Peyer's patch (tissue), 4 donors: ENCODE data around the gene GALNT1. TPM values are rescaled to one million over a fixed set of nuclear protein-coding genes. Genes with fewer than 3 reads are reported as not detected.

Experiments
- DNase-seq, 3 donors: peaks; one replicate each; pipeline ENCODE4 v3.0.0-alpha.2; 2017 to 2019
- H3K27ac ChIP-seq, 4 donors: fragments of 200-600 bp; sonication (generic); one replicate each; pipeline ENCODE4 v1.5.1; 2016 to 2019
- H3K27me3 ChIP-seq, 2 donors: fragments of 200-600 bp; sonication (generic); one replicate each; pipeline ENCODE4 v1.5.1; 2019
- H3K36me3 ChIP-seq, 3 donors: fragments of 200-600 bp; sonication (generic); one replicate each; pipeline ENCODE4 v1.5.1; 2016 to 2019
- H3K4me1 ChIP-seq, 4 donors: fragments of 200-600 bp; sonication (generic); one replicate each; pipeline ENCODE4 v1.5.1; 2016 to 2019
- H3K4me3 ChIP-seq, 4 donors: fragments of 200-600 bp; sonication (generic); 1 replicate in 3 of 4; 2 replicates in 1 of 4; pipeline ENCODE4 v1.5.1; 2016 to 2019; ENCODE audit warnings: mild to moderate bottlenecking in 1 of 4
- H3K9me3 ChIP-seq, 4 donors: fragments of 200-600 bp; sonication (generic); one replicate each; pipeline ENCODE4 v1.5.1; 2016 to 2019; ENCODE audit warnings: mild to moderate bottlenecking in 1 of 4
- CTCF ChIP-seq, 6 experiments: fragments of 450-650 bp in 4 of 6; fragments of 200-600 bp in 2 of 6; sonication (generic) in 1 of 6; IDR thresholded peaks; one replicate each; pipeline ENCODE4 v1.5.1; 2017 to 2019; ENCODE audit warnings: antibody characterized with exemption in 6 of 6, mild to moderate bottlenecking in 3 of 6, moderate library complexity in 1 of 6
- POLR2A ChIP-seq, 2 donors: fragments of 450-650 bp; IDR thresholded peaks; one replicate each; pipeline ENCODE4 v1.5.1; 2017; ENCODE audit warnings: antibody characterized with exemption in 2 of 2, mild to moderate bottlenecking in 2 of 2, moderate library complexity in 2 of 2
- total RNA-seq, 4 donors: library from RNA; depleted of rRNA; stranded (reverse); fragments of >200 nt; gene quantifications; one replicate each; pipeline ENCODE4 v1.1.0, GENCODE V29; 2016

Gene GALNT1
- total RNA-seq, 4 donors from 2014 or later: 30.5 to 87.6 (median 70.7) TPM

DNA sequence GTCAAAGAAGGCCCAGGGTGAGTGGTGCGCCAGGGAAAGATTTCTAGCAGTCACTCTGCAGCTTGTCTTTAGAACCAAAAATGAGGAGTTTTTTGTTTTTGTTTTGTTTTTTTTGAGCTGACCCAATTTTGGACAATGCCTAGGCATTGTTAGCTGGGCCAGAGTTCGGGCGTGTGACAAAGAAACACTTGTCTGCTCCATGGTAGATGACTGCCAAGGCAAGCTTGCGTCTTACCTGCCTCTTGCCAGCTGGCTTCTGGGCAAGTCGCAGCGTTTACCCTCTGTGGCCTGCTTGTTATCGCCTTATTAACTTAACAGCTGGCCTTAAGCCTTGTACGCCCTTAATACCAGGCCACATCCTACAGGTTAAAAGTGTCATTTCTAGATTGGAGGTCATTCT, 114.3 kb downstream of the GALNT1 start:
- Histone ChIP-seq H3K27ac (no peak overlapping the region), H3K4me1 (no peaks in the 10 kb centered on the region), H3K9me3 (no peaks in the 10 kb centered on the region), H3K36me3 (peaks cover 0 to 37% (median 0%) of the 10 kb centered on the region in 3 donors), H3K27me3 (no peaks in the 10 kb centered on the region), H3K4me3 (no peak overlapping the region)
- no peak for TF ChIP-seq CTCF (IDR thresholded peaks at IDR 0.05)
- TF ChIP-seq POLR2A (IDR thresholded peaks at IDR 0.05): no peak
- DNase-seq: no peak

DNA sequence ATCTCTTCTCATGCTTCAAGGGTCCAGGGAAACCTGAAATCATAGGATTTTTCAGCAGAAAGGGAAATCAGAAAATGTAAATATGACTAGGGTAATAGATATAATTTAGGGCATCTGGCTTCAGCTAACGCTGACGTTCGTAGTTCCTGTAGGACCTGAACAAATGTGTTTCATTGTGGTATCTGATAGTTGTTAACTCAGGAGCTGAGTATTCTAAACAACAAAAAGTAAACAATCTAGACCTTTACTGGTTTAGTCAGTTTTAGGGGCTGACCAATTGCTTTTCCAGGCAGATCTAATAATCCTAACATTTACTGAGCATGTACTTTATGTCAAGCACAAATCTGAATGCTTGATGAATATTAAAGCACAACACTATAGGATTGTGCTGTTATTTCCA, 114.8 kb downstream of the GALNT1 start:
- no peak overlapping the region for H3K27ac ChIP-seq
- no peaks in the 10 kb centered on the region for H3K4me1 ChIP-seq
- no peaks in the 10 kb centered on the region for H3K27me3 ChIP-seq
- H3K36me3 ChIP-seq: peaks cover 0 to 37% (median 0%) of the 10 kb centered on the region in 3 donors
- no peaks in the 10 kb centered on the region for H3K9me3 ChIP-seq
- no peak for DNase-seq
- no peak overlapping the region for H3K4me3 ChIP-seq
- TF ChIP-seq POLR2A (IDR thresholded peaks at IDR 0.05): no peak
- TF ChIP-seq CTCF (IDR thresholded peaks at IDR 0.05): no peak

- no peak overlapping the region for H3K4me3 ChIP-seq
- no peaks in the 10 kb centered on the region for H3K4me1 ChIP-seq
- H3K36me3 ChIP-seq: peaks cover 0 to 31% (median 0%) of the 10 kb centered on the region in 3 donors
- H3K27me3 ChIP-seq: no peaks in the 10 kb centered on the region
- DNase-seq: no peak
- H3K27ac ChIP-seq: no peak overlapping the region
- TF ChIP-seq POLR2A (IDR thresholded peaks at IDR 0.05): no peak
- TF ChIP-seq CTCF (IDR thresholded peaks at IDR 0.05): no peak
- no peaks in the 10 kb centered on the region for H3K9me3 ChIP-seq
Observed at GRCh38 chr18:35697869-35698268, 116.3 kb downstream of the GALNT1 start.

DNA sequence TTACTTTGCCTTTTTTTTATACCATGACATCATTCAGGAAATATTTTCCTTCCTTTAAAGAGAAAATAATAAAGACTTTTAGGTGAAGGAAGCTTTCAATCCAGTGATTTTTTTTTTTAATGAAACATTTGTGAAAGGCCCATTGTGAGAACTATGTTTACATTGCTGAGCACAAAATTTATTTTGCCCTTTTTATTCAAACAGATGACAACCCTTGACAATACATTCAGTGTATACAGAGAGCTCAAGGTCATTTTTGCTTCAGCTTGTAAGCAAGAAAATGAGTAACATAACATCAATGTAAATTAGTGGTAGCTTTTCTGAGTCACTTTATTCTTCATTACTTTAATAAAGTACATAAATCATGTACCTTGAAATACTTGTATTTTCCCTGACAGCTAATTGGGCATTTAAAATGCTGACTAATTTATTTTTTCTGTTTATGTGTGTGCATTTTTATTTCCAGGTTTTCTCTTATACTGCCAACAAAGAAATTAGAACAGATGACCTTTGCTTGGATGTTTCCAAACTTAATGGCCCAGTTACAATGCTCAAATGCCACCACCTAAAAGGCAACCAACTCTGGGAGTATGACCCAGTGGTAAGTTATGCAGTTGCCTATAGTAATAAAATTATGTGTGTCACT, 121.6 kb downstream of the GALNT1 start:
- H3K27me3 ChIP-seq: no peaks in the 10 kb centered on the region
- H3K27ac ChIP-seq: no peak overlapping the region

GRCh38 chr18:35705988-35706387, 124.4 kb downstream of the GALNT1 start:
- Histone ChIP-seq H3K27ac (no peak overlapping the region), H3K9me3 (no peaks in the 10 kb centered on the region), H3K4me1 (no peaks in the 10 kb centered on the region), H3K36me3 (peaks cover 0 to 29% (median 0%) of the 10 kb centered on the region in 3 donors), H3K4me3 (no peak overlapping the region), H3K27me3 (no peaks in the 10 kb centered on the region)
- no peak for DNase-seq
- TF ChIP-seq POLR2A (IDR thresholded peaks at IDR 0.05) (no peak), CTCF (IDR thresholded peaks at IDR 0.05) (no peak)

More for the DNA sequence above, 121.6 kb downstream of the GALNT1 start:
- DNase-seq: no peak
- TF ChIP-seq CTCF (IDR thresholded peaks at IDR 0.05) (no peak), POLR2A (IDR thresholded peaks at IDR 0.05) (no peak)
- no peak overlapping the region for H3K4me3 ChIP-seq
- peaks cover 0 to 38% (median 0%) of the 10 kb centered on the region in 3 donors for H3K36me3 ChIP-seq
- H3K9me3 ChIP-seq: no peaks in the 10 kb centered on the region
- H3K4me1 ChIP-seq: no peaks in the 10 kb centered on the region
